GM19467 (cell line): ENCODE data around the gene ITGB1.
A peak's percentile ranks its signal among the peaks of the same experiment; 100 is the strongest.
"Not testable (repeated sequence)": the region's sequence is repeated elsewhere in the genome, so short reads cannot be mapped to it uniquely, and the experiment has no call there.

Source experiments
- ATAC-seq: cut with Tn5 transposase; IDR thresholded peaks from one replicate; pipeline ENCODE4 v1.9.1; 2021; ENCODE audit warnings: mild to moderate bottlenecking, moderate library complexity; ENCODE audit not compliant: unreplicated experiment

Gene ITGB1

DNA sequence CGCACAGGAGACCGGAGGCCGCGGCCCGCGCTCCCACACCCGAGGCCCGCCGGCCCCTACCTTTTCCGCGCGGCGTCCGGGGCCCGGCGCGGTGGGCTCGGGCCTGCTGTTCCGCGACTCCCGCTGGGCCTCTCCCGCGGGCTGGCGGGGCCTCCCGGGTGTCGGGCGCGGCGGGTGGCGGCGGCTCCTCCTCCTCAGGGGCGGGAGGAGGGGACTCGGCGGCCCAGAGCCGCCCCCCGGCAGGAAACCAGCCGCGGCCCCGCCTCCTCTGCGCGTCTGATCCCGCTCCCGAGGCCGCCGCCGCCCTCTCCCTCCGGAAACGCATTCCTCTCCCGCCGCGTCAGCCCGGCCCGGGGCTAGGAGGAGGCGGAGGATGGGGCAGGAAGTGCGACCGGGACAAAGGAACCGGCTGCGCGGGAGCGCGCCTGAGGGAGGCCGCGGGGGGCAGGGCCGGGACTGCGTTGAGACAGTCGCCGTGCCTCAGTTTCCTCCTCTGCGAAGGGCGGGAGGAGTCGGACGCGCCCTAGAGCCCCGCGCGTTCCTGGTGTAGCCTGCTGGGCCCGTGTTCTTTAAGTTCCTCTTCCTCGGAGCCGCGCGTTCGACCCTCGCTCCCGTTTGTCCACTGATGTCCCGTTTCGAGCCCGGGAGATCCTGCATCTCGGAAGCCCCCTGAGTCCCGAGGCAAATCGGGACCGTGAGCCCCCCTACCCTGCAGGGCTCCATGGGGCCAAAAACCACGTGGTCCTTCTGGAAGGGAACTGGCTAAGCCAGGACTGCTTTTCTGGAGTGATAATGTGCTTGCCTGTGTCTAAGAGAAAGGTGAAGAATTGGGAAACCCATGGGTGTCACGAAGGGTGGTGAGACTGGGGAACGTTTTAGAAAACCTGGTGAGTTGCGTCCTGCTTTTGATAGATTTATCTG is at the start of gene ITGB1:
TSS of gene ITGB1 (minus strand) at position 146 of the 921 bp plus-strand sequence. CDS start 22,672 bp downstream, outside the sequence.
- ATAC-seq = peak; percentile 81

DNA sequence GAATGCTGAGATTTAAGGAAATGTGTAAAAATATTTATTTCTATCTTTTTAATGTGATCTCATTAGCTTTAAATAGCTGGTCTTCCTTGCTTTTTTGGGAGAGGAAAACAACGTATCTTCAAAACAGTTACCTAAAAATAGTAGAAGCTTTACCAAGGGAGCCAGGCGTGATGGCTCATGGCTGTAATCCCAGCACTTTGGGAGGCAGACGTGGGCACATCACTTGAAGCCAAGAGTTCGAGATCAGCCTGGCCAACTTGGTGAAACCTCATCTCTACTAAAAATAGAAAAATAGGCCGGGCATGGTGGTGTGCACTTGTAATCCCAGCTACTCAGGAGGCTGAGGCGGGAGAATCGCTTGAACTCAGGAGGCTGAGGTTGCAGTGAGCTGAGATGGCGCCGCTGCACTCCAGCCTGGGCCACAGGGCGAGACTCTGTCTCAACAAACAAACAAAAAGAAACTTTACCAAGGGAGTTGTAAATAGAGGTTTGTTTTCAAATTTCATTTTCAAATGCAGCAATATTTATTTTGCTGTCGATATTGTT is 48.4 kb upstream of the ITGB1 start:
- no peak for ATAC-seq

DNA sequence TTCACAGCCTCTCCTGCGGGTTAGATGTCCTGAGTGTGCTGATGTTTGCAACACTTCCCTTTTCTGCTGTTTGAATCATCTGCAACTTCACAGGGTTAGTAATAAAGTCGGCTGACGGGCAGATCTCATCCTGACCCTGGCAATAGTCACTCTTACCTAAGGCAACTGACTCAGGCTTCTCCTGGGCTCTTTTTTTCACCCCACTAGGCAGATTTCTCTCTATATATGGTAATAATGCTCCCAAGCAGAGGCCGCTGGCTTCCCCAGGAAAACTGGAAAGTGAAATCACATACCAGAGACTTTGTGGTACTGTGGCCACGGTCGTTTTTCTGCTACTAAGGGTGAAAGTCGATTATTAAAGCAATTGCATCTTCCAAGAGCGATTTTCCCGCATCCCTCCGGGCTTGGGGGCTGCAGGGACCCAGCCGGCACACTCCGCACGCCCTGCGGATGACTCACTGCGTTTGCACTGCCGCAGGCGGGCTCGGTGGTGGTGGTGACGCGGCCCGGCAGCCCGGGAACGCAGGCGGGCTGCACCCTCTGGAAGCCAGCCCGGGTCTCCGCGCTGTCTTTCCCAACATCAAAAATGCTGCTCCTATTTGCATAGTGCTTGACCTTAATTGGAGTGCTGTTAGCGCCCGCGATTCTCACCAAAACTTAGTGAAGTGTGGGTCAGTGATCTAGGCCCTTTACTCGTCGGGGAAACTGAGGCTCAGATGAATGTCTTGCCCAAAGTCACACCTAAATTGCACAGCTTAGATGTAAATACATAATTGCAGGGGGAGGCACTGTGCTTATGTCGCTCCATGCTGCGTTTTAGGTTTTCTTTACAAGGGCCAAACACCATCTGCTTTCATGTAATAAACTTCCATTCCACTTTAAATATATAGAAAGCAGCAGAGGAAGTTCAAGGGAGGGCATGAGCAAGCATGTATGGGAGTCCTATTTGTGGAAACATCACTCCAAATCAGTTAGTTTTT is 47.6 kb upstream of the ITGB1 start:
- no peak for ATAC-seq

DNA sequence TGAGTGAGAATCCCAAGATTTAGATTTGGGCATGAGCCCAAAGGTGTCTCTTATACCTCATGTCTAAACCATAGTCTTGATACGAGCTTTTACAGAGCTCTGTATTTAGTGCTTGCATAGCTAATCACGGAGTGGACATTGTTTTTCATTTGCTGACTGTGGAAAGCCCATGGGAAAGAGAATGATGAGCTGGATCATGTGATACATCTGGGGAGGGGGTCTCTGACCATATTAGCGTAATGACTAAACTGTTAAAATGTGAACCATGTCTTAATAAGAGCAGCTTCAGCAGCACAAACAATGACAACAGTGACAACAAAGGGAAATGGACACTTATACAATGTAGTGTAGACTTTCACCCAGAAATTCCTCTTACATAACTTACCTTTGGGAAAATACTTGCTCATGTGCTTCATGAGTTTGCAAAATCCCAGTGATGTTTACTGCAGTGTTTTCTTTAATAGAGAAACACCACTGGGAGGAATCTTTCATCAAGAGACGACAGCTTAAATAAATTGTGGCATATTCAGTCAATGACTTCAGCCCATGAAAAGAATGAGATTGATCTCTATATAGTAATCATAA is 44.0 kb upstream of the ITGB1 start:
- ATAC-seq = no peak

DNA sequence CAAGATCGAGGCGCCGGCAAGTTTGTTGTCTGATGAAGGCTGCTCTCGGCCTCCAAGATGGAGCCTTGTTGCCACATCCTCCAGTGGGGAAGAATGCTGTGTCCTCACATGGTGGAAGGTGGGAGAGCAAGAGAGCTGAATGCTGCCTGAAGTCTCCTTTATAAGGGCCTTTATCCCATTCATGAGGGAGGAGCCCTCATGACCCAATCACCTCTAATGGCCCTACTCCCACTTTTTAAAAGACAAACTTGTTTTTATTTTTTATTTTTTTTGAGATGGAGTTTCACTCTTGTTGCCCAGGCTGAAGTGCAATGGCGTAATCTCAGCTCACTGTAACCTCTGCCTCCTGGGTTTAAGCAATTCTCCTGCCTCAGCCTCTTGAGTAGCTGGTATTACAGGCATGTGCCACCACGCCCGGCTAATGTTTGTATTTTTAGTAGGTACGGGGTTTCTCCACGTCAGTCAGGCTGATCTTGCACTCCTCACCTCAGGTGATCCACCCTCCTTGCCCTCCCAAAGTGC is 40.1 kb upstream of the ITGB1 start:
- ATAC-seq = not testable (repeated sequence)

DNA sequence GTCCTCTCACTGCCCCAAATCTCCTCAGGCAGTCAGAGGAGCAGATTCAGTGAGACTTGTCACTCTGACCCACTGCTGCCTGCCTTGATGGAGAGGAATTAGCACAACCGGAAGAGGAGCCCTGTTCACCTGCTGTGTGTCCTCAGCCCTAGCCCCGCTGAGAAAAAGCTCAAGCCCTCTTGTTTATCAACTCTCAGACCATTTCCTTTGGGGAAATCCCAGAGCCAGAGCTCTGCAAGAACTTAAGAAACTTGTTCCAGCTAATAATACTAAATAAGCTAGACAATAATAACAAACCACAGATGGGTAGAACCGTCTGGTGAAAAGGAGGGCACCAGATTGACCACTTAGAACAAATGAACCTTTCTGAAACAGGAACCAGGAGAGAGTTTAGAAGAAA is 37.7 kb upstream of the ITGB1 start:
- ATAC-seq = no peak

DNA sequence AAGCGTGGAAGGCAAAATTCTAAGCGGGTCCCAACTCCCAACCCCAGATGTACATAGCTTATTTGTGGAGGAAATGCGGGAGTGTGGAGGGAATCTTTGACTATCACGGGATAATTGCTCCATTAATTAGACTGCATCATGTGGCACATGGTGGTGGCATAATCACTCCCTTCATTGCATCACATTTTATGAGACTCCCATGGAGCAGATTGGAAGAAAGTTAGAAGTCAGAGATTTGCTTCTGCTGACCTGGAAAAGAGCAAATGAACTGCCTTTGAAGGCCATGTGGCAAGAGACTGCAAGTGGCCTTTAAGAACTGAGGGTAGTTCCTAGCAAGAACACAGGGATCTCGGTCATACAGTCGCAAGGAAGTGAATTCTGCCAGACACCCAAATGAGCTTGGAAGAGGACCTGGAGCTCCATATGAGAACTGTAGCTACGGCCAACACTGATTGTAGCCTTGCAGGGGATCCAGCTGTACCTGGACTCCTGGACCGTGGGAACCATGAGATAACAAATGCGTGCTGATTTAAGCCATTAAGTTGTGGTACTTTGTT is 37.1 kb upstream of the ITGB1 start:
- ATAC-seq = no peak

DNA sequence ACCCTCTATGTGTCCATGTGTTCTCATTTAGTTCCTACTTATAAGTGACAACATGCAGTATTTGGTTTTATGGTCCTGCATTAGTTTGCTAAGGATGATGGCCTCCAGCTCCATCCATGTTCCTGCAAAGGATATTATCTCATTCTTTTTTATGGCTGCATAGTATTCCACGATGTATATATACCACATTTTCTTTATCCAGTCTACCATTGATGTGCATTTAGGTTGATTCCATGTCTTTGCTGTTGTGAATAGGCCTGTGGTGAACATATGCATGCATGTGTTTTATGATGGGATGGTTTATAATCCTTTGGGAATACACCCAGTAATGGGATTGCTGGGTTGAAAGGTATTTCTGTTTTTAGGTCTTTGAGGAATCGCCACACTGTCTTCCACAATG is 36.6 kb upstream of the ITGB1 start:
- not testable (repeated sequence) for ATAC-seq

DNA sequence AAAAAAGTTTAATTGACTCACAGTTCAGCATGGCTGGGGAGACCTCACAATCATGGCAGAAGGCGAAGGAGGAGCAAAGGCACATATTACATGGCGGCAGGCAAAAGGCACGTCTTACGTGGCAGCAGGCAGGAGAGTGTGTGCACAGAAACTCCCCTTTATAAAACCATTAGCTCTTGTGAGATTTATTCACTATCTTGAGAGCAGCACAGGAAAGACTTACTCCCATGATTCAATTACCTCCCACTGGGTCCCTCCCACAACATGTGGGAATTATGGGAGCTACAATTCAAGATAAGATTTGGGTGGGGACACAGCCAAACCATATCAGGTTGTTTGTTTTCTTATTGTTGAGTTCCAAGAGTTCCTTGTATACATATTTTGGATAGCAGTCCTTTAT is 34.3 kb upstream of the ITGB1 start:
- not testable (repeated sequence) for ATAC-seq

DNA sequence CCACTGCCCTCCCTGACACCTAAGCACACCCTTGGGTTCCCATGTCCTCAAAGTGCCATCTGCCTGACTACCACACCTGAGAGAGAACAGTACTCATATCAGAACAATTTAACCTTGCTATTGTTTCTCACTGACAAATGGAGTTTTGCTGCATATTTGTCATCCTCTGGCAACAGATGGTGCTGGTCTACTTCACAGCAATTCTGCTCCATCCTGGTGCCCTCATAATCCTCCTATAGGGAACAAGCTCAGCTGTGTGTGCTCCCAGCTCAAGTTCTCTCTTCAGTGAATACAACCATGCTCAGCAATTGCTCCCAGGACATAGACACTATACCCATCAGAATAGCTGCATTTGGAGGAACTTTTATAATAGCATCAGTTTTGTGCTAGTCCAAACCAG is 32.8 kb upstream of the ITGB1 start:
- ATAC-seq = no peak

DNA sequence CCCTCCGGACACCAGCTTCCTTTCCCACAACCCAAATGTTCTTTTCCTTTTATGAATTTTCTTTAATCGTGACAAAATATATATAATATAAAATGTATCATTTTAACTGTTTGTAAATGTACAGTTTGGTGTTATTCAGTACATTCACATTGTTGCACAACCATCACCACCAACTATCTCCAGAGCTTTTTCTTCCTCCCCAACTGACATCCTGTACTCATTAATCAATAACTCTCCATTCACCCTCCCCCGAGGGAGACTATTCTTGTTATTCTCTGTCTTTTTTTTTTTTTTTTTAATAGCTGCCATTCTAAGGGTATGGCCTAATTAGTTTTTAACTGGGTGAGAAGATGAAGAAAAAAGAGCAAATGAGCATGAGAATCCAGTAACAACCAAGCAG is 30.6 kb upstream of the ITGB1 start:
- no peak for ATAC-seq

DNA sequence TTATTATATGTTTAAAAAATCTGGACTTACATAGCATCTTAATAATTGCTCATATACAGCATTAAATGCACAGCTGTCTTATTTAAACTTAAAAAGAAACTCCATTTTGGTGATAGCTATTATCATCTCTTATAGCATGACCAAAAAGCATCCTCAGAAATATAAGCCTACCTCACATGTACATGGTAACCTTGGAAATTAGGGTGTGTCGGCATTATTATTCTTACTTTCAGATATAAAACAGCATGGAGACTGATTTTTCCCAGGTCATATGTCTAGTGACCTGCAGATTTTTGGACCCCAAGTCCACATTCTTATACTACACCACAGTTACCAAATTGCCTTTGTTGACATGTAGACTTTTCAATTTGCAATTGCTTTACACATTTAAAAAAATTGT is 29.1 kb upstream of the ITGB1 start:
- ATAC-seq = no peak

DNA sequence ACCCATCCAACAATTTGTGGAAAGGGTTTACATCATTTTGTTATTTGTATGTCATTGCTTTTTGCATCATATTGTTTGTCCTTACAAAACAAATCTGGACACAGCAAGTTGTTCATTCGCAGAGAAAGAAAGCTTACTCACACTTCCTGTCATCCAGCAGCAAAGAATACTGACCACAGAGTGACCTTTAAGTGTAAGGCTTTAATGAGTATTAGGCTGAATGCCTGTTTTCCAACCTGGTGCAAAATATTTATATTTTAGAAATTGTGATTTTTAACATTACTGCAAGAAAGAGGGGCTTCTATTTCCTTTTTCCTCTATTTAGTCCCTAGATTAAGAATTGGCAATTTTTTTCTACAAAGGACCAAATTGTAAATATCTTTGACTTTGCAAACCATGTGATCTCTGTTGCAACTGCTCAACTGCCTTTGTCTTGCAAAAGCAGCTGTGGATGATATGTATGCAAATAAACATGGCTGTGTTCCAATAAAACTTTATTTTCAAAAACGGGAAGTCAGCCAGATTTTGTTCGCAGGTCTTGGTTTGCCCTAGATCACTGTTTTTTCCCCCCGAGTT is 27.8 kb upstream of the ITGB1 start:
- no peak for ATAC-seq

DNA sequence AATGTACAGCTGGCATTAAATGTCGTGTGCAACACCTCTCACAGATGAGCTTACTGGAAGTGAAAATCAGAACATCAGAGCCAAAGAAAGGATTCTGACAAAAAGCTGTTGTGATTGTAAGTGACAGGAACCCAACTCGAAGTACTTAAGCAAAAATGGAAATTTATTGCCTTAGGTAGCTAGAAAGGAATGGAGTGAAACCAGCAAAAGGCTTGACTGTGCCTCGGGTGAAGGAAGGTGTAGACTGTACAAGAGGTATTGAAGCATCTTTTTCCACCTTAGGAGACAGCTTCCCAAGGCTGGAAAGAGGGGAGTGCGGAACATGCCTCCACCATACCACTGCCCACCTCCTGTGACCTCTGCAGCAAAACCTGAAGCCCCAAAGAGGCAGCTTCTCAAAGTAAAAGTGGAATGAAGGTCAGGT is 27.3 kb upstream of the ITGB1 start:
- no peak for ATAC-seq

DNA sequence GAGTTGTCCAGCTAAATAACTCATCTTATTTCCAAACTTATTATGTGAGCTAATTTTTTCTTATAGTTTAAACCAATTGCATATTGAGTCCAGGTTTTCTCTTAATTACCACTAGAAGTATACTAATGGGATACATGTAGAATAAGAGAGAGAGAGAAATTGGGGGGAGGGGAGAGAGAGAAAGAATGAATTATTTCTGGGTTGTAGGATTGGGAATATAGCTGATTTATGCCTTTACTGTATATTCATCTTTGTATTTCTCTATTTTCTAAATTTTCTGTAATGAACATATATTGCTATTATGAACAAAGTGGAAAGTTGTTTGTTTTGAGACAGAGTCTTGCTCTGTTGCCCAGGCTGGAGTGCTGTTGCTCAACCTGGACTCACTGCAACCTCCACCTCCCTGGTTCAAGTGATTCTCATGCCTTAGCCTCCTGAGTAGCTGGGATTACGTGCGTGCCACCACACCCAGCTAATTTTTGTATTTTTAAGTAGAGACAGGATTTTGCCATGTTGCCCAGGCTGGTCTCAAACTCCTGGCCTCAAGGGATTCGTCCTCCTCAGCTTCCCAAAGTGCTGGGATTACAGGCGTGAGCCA is 26.1 kb upstream of the ITGB1 start:
- no peak for ATAC-seq

DNA sequence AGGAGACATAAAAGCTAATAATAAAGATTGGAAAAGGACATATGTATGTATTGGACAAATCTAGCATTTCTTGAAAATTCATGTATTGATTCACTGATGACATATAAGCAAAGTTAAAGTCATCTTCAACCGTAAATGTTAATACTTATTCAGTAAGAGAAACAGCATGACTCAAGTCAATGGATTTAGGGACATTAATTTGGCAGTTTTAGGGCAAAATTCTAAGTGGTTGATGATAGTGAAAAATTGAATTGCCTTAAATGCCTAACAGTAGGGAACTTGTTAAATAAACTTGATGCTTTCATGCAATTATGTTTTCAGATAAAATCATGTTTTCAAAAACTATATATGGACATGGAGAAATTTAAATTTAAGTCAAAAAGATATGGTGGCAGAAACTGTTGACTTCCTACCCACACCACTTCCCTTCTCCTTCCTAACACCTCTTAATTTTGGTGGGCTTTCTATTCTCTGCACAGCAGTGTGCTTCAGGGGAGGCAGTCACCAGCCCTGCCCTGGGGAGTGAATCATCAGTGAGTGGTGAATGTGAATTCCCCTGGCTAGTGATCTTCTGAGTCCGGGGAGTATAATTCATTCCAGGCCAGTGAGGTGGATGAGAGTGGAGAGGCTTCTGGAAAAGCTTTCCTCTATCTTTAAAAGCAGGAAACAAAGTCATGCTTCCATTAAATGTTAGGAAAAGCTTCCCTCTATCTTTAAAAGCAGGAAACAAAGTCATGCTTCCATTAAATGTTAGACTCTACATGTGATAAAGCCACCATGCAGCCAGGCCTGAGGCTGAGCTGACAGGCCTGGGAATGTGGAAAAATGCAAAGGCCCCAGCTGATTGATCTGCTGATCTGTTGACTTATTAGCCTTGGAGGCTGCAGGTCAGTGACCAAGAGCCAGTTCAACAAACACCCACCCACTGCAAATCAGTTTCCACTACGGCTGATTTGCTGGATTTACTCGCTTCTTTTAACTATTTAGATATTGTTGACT is 25.2 kb upstream of the ITGB1 start:
- no peak for ATAC-seq

DNA sequence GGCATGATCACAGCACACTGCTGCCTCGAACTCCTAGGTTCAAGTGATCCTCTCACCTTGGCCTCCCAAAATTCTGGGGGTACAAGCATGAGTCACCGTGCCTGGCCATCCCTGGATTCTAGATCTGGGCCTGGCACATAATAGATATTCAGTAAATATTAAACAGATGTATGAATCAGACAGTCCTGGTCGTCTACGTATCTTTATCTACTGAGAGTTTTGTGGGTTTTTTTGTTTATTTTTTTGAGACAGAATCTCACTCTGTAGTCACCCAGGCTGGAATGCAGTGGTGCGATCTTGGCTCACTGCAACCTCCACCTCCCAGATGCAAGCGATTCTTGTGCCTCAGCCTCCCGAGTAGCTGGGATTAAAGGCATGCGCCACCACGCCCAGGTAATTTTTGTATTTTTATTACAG is 24.3 kb upstream of the ITGB1 start:
- no peak for ATAC-seq

DNA sequence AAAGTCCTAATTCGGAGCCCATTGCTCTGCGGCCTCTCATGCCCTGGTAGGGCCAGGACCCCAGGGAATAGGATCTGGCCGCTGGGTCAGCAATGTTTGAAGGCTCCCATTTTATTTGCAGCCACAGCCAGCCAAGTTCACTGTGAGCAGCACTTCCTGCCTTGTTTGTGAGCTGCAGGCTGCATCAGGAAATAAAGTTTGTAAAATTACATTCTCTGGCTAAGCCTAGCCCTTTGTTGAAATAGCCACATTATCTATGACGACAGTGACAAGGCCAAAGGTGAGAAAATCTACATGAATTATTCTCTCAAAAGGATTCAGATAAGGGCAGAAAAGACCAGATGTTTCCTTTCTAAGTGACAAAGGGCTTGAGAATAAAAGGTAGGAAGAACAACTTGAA is 23.7 kb upstream of the ITGB1 start:
- ATAC-seq = no peak
